Parietal lobe (tissue), 2 donors: Measurements from ENCODE around the gene WNT3A. TPM values are rescaled to one million over a fixed set of nuclear protein-coding genes. Genes with fewer than 3 reads are reported as not detected.

Experiments
- small RNA-seq: library from RNA; depleted of rRNA; stranded (forward); fragments of <200 nt; gene quantifications from one replicate; pipeline ENCODE3, GENCODE V24; 2014; ENCODE audit warnings: low replicate concordance
- total RNA-seq: library from RNA; depleted of rRNA; stranded (reverse); fragments of >200 nt; gene quantifications from one replicate; pipeline ENCODE4 v1.2.3, GENCODE V29; 2014

WNT3A gene
- not detected for total RNA-seq

DNA sequence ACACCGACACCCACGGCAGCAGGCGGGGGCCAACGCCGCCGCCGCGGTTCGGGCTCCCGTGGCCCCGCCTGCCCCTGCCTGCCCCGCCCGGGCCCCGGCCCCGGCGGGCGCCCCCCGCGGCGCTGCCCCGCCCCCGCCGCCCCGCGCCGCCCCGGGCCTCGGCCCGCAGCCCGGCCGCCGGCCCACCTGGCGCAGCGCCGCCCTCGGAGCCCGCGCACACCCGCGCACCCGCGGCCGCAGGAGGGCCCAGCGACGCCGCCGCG, at the start of gene WNT3A:
WNT3A (plus strand) TSS at position 213 of the 263 bp plus-strand sequence. CDS start 131 bp downstream, outside the sequence.

DNA sequence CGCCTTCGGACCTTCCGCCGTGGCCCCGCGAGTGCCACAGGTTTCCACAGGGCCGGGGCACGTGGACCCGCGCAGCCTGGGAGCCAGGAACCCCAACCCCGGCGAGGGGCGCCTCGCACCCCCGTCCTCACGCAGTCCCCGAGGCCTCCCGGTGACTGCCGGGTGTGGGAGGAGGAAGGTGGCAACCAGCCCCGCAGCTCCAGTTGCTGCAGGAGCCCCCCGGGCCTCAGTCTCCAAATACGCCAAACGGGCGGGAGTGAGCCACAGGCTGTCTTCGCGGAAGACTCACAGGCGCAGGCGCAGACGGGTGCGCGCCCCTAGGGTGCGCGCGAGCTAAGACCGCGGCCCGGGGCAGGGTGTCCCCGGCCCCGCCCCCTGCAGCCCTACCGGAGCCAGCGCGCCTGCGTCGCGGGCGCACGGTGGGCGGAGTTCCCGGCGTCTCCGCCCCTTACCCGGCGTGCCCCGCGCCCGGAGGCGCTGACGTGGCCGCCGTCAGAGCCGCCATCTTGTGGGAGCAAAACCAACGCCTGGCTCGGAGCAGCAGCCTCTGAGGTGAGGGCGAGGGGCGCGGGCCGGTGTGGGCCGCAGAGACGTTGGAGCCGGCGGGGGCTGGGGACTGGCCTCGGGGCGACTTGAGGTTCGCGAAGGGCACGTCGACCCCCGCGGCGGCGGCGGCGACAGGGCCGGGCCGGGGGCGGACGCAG, 75.6 kb downstream of the WNT3A start, which contains the start of gene ARF1:
ARF1 (plus strand) TSS at position 495 of the 704 bp plus-strand sequence. CDS start 14,407 bp downstream, outside the sequence.

DNA sequence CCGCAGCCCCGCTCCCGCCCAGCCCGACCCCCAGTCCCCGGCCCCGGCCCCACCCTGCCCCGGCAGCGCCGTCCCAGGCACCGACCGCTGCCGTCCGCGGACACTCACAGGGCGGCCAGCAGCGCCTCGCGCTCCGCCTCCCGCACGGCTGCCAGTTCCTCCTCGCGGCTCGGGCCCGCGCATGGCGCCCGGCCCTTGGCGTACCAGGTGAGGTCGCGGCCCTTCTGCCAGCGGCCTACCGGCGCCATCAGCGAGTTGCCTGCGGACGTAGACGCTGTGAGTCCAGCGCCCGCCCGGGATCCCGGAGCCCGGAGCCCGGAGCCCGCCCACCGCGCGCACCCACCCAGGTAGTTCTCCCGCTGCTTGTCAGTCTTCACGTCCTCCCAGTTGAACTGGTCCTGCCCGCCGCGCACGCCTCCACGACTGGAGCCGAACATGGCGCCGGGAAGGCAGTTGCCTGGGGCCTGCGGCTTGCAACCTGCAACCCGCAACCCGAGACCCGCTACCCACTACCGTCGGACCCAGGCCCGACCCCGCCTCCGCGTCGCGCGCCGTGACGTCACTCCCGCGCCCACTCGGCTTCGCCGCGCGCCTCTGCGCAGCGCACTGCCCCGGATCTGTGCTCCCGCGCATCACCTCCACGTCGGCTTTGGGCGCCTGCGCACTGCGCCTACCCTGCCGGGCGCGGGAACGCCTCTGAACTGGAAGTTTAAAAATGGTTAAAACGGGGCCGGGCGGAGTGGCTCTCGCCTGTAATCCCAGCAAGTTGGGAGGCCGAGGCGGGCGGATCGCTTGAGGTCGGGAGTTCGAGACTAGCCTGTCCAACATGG, 96.2 kb downstream of the WNT3A start, which contains the start of gene C1orf35:
C1orf35 (minus strand) TSS at position 535 of the 830 bp plus-strand sequence; CDS start at position 437, 98 bp downstream.

GRCh38 chr1:228109073-228109961, 102.5 kb downstream of the WNT3A start, which contains the start of gene MRPL55:
Gene MRPL55, minus strand, starts transcription at chr1:228109299. Its CDS starts 1,039 bp downstream, at chr1:228108260.

Small RNA genes within 50 kb of the gene (small RNA-seq; reads per million reads assigned to genes)
- not detected for gene SEPT14P17

Other genes starting within 250 kb of the WNT3A start
- not detected for gene PRSS38, start 191.3 kb upstream of the WNT3A start, total RNA-seq
- gene WNT9A, start 59.1 kb upstream of the WNT3A start, total RNA-seq, result 2.8 TPM
- gene ARF1, start 75.7 kb downstream of the WNT3A start, total RNA-seq, result 107 TPM
- gene C1orf35, start 96.3 kb downstream of the WNT3A start, total RNA-seq, result 10.3 TPM
- 36.0 TPM for gene MRPL55, start 102.3 kb downstream of the WNT3A start, total RNA-seq
- gene GUK1, start 133.3 kb downstream of the WNT3A start, total RNA-seq, result 116 TPM
- 1.3 TPM for gene GJC2, start 142.9 kb downstream of the WNT3A start, total RNA-seq
- 6.9 TPM for gene IBA57, start 158.8 kb downstream of the WNT3A start, total RNA-seq
- gene OBSCN, start 201.0 kb downstream of the WNT3A start, total RNA-seq, result 124 TPM